Gastrocnemius medialis (tissue), 4 donors: ENCODE results near the gene RAD17. TPM values are rescaled to one million over a fixed set of nuclear protein-coding genes. Genes with fewer than 3 reads are reported as not detected.

Source experiments
- ATAC-seq, 2 donors: fragments of 150-250 bp; one replicate each; pipeline ENCODE4 v1.9.1; 2016
- DNase-seq, 2 donors: peaks; one replicate each; pipeline ENCODE4 v3.0.0-alpha.2; 2019
- H3K27ac ChIP-seq, 4 donors: fragments of 200-600 bp; sonication (generic); 1 replicate in 1 of 4; 2 replicates in 3 of 4; pipeline ENCODE4 v1.5.1; 2016 to 2018; ENCODE audit warnings: mild to moderate bottlenecking in 2 of 4, moderate library complexity in 1 of 4
- H3K27me3 ChIP-seq, 3 donors: fragments of 200-600 bp; sonication (generic) in 2 of 3; 1 replicate in 1 of 3; 2 replicates in 2 of 3; pipeline versions ENCODE4 v1.5.1 to v1.6.0; 2016 to 2019; ENCODE audit warnings: mild to moderate bottlenecking in 1 of 3, moderate library complexity in 1 of 3
- H3K36me3 ChIP-seq, 2 donors: fragments of 200-600 bp; sonication (generic) in 1 of 2; one replicate each; pipeline ENCODE4 v1.5.1; 2017 to 2018
- H3K4me1 ChIP-seq, 2 donors: fragments of 200-600 bp; sonication (generic) in 1 of 2; one replicate each; pipeline ENCODE4 v1.5.1; 2016 to 2017; ENCODE audit warnings: mild to moderate bottlenecking in 2 of 2
- H3K4me3 ChIP-seq, 4 donors: fragments of 200-600 bp; sonication (generic) in 3 of 4; 1 replicate in 1 of 4; 2 replicates in 3 of 4; pipeline ENCODE4 v1.5.1; 2016 to 2019; ENCODE audit warnings: mild to moderate bottlenecking in 2 of 4
- H3K9me3 ChIP-seq, 3 donors: fragments of 200-600 bp; sonication (generic) in 2 of 3; 1 replicate in 1 of 3; 2 replicates in 2 of 3; pipeline ENCODE4 v1.5.1; 2016 to 2019
- CTCF ChIP-seq, 5 experiments: fragments of 450-650 bp in 3 of 5; fragments of 200-600 bp in 2 of 5; sonication (generic) in 2 of 5; IDR thresholded peaks in 4 of 5; conservative IDR thresholded peaks in 1 of 5; 1 replicate in 4 of 5; 2 replicates in 1 of 5; pipeline ENCODE4 v1.5.1; 2016 to 2019; ENCODE audit warnings: antibody characterized with exemption in 5 of 5, mild to moderate bottlenecking in 3 of 5, moderate library complexity in 3 of 5
- POLR2A ChIP-seq, 2 donors: fragments of 450-650 bp; IDR thresholded peaks; one replicate each; pipeline ENCODE4 v1.6.1; 2017; ENCODE audit warnings: antibody characterized with exemption in 2 of 2, mild to moderate bottlenecking in 2 of 2, moderate library complexity in 2 of 2
- in situ Hi-C, 4 donors: fragments of 200-750 bp; cut with MboI; loops; one replicate each; pipeline versions ENCODE4 v1.15.0 to v1.8.0; 2017; ENCODE audit warnings: low sequenced_read_pairs in 4 of 4
- intact Hi-C: fragments of 100-400 bp; cut with DNase I; formaldehyde crosslinking; loops from one replicate; pipeline ENCODE4 v1.15.1; 2023; ENCODE audit warnings: low total_unique reads
- total RNA-seq, 4 donors: library from RNA; depleted of rRNA; stranded (reverse); fragments of >200 nt; gene quantifications; one replicate each; pipeline versions ENCODE4 v1.1.0 to v1.2.3, GENCODE V29; 2016

RAD17 gene
- total RNA-seq, 4 donors from 2014 or later, result 7.3 to 18.3 (median 11.9) TPM

DNA sequence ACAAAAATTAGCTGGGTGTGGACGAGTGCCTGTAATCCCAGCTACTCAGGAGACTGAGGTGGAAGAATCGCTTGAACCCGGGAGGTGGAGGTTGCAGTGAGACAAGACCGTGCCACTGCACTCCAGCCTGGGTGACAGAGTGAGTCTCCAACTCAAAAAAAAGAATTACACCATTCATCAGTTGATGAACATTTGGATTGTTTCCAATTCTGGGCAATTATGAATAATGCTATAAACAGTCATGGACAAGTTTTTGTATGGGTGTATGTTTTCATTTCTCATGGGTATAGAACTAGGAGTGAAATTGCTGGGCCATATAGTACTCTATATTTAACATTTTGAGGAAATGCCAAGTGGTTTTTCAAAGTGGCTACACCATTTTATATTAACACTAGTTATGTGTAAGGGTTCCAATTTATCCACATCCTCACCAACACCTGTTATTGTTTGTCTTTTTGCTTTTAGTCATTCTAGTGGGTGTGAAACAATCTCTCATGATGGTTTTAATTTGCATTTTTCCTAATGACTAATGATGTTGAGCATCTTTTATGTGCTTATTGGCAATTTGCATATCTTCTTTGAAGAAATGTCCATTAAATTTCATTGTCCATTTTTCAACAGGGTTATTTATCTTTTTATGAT is 28.0 kb upstream of the RAD17 start:
- in situ Hi-C loops, result no loop called here
- no peaks in the 10 kb centered on the region for H3K27me3 ChIP-seq
- no peak for TF ChIP-seq CTCF (IDR thresholded peaks at IDR 0.05 in 4 of 5, conservative IDR thresholded peaks at IDR 0.05 in 1 of 5)
- no peak for TF ChIP-seq POLR2A (IDR thresholded peaks at IDR 0.05)
- H3K27ac ChIP-seq, result no peak overlapping the region
- no peaks in the 10 kb centered on the region for H3K4me1 ChIP-seq
- H3K4me3 ChIP-seq, result no peak overlapping the region
- intact Hi-C loops, result no loop called here
- ATAC-seq, result no peak
- no peak for DNase-seq
- no peaks in the 10 kb centered on the region for H3K9me3 ChIP-seq
- H3K36me3 ChIP-seq, result no peaks in the 10 kb centered on the region

GRCh38 chr5:69343083-69343482 is 26.5 kb upstream of the RAD17 start:
- Histone ChIP-seq H3K27ac (no peak overlapping the region), H3K4me3 (no peak overlapping the region), H3K4me1 (no peaks in the 10 kb centered on the region), H3K9me3 (no peaks in the 10 kb centered on the region), H3K36me3 (no peaks in the 10 kb centered on the region), H3K27me3 (no peaks in the 10 kb centered on the region)
- in situ Hi-C loops, result no loop called here
- no peak for TF ChIP-seq POLR2A (IDR thresholded peaks at IDR 0.05)
- TF ChIP-seq CTCF (IDR thresholded peaks at IDR 0.05 in 4 of 5, conservative IDR thresholded peaks at IDR 0.05 in 1 of 5), result no peak
- no peak for DNase-seq
- no peak for ATAC-seq
- intact Hi-C loops, result no loop called here

DNA sequence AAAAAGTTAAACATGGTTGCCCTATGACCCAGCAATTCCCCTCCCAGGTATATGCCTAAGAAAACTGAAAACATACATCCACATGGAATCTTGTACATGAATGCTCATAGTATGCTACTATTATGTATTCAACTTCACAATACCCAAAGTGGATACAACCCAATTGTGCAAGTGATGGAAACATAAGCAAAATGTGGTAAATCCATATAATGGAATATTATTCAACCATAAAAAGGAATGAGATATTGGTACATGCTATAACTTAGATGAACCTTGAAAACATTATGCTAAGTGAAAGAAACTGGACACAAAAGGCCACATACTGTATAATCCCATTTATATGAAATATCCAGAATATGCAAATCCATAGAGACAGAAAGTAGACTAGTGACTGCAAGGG is 19.0 kb upstream of the RAD17 start:
- no peaks in the 10 kb centered on the region for H3K9me3 ChIP-seq
- no peak overlapping the region for H3K27ac ChIP-seq
- H3K36me3 ChIP-seq, result peaks cover 0 to 52% of the 10 kb centered on the region in 2 donors
- no peak for DNase-seq
- no peak overlapping the region for H3K4me3 ChIP-seq
- H3K27me3 ChIP-seq, result no peaks in the 10 kb centered on the region
- H3K4me1 ChIP-seq, result no peaks in the 10 kb centered on the region
- intact Hi-C loops (no loop called here), in situ Hi-C loops (loop anchor here in 2 of 4 donors (25.0 kb wide), 2 partner anchors 238 to 263 kb away; partner anchors contain the start of gene SLC30A5 (in 1 of the 2))
- no peak for ATAC-seq
- TF ChIP-seq POLR2A (IDR thresholded peaks at IDR 0.05), result no peak

DNA sequence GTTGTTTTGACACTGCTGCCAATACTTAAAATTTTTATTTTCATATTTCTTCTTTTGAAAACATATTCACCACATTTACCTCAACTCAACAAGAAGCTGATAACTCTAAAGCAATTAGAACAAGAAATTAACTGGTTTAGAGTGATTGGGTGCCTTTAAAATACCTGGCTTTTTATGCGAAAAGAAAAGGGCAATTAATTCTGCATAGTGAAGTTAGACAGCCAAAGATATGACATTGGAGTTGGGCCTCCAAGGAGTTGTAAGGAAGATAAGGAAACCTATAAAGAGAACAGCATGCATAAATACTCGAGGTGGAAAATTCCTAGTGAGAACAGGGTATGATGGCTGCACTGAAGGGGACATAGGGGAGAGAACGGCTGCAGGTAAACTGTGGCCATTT is 9.9 kb upstream of the RAD17 start:
- intact Hi-C loops (no loop called here), in situ Hi-C loops (loop anchor here in 3 of 4 donors (10.0 to 25.0 kb wide), 4 partner anchors 247 to 315 kb away; partner anchors contain the start of gene SLC30A5 (in 2 of the 3))
- Histone ChIP-seq H3K36me3 (peaks cover 0 to 16% of the 10 kb centered on the region in 2 donors), H3K27me3 (no peaks in the 10 kb centered on the region), H3K4me3 (no peak overlapping the region), H3K9me3 (no peaks in the 10 kb centered on the region), H3K4me1 (peaks cover 5 to 6% of the 10 kb centered on the region in 2 donors), H3K27ac (no peak overlapping the region)
- no peak for TF ChIP-seq CTCF (IDR thresholded peaks at IDR 0.05 in 4 of 5, conservative IDR thresholded peaks at IDR 0.05 in 1 of 5)
- TF ChIP-seq POLR2A (IDR thresholded peaks at IDR 0.05), result no peak
- no peak for ATAC-seq
- DNase-seq, result no peak

- Histone ChIP-seq H3K4me1 (peaks cover 6 to 10% of the 10 kb centered on the region in 2 donors), H3K9me3 (no peaks in the 10 kb centered on the region), H3K27ac (no peak overlapping the region), H3K4me3 (no peak overlapping the region), H3K27me3 (no peaks in the 10 kb centered on the region), H3K36me3 (peaks cover 0 to 16% of the 10 kb centered on the region in 2 donors)
- in situ Hi-C loops (loop anchor here in 3 of 4 donors (10.0 to 25.0 kb wide), 4 partner anchors 248 to 316 kb away; partner anchors contain the start of gene SLC30A5 (in 2 of the 3)), intact Hi-C loops (no loop called here)
- TF ChIP-seq POLR2A (IDR thresholded peaks at IDR 0.05), result no peak
- no peak for TF ChIP-seq CTCF (IDR thresholded peaks at IDR 0.05 in 4 of 5, conservative IDR thresholded peaks at IDR 0.05 in 1 of 5)
- DNase-seq (no peak), ATAC-seq (no peak)
These were observed 9.2 kb upstream of the RAD17 start for GRCh38 chr5:69360442-69360841.
